ENCODE data around the gene RPL10A.

The RPL10A gene

DNA sequence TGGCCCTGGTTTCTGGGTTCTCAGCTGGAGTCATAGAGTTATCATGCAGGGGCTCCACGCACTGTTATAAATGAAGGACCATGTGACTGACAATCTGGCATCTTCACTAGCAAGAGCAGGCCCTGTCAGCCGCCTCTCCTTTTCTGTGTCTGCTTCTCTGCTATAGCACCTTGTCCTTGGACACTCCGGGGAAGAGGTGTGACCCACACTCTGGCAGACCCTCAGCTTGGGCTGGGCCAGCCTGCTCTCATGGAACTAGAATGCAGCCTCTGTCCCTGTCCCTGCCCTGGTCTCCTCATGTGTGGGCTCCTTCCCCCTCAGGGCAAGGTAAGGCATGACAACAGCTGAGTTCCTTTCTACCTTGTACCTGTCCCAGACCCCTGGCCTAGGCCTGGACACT, 27.0 kb upstream of the RPL10A start:
- H3K27ac ChIP-seq: no peak overlapping the region
- TF ChIP-seq CTCF (conservative IDR thresholded peaks at IDR 0.05) (no peak), ZFX (IDR thresholded peaks at IDR 0.05) (no peak)

DNA sequence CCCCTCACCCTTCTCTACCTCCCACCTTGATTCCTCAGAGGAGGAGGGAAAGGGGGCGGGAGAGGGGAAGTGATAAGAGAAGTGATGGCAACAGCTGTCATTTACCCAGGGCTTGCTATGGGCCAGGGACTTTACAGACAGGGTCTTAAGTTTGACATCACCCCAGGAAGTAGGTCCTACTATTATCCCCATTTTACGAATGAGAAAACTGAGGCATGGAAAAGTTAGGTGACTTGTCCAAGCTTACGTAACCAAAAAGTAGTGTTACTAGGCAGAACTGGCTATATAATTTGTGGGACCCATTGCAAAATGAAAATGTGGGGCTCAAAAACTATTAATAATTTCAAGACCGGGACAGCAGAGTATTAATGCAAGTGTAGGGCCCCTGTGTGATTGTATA, 26.6 kb upstream of the RPL10A start:
- H3K27ac ChIP-seq: no peak overlapping the region

DNA sequence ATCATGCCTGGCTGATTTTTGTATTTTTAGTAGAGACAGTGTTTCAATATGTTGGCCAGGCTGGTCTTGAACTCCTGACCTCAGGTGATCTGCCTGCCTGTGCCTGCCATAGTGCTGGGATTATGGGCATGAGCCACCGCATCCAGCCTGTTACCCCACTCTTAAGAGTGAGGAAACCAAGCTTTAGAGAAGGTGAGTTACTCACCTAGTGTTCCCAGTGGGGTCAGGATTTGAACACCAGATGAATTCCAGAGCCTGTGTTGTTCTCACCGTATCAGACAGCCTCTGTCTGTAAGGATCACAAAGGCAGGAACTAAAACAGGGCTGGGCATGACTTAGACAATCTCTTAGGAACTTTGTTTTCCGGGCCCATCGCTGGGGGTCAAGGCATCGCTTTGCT, 25.5 kb upstream of the RPL10A start:
- H3K27ac ChIP-seq: no peak overlapping the region
- TF ChIP-seq CTCF (conservative IDR thresholded peaks at IDR 0.05) (no peak), ZFX (IDR thresholded peaks at IDR 0.05) (no peak)

More for the DNA sequence above, 26.6 kb upstream of the RPL10A start:
- no peak for TF ChIP-seq ZFX (IDR thresholded peaks at IDR 0.05)

GRCh38 chr6:35443341-35444030, 24.7 kb upstream of the RPL10A start:
- H3K27ac ChIP-seq: no peak overlapping the region
- TF ChIP-seq ZFX (IDR thresholded peaks at IDR 0.05) (no peak), CTCF (conservative IDR thresholded peaks at IDR 0.05) (no peak)

DNA sequence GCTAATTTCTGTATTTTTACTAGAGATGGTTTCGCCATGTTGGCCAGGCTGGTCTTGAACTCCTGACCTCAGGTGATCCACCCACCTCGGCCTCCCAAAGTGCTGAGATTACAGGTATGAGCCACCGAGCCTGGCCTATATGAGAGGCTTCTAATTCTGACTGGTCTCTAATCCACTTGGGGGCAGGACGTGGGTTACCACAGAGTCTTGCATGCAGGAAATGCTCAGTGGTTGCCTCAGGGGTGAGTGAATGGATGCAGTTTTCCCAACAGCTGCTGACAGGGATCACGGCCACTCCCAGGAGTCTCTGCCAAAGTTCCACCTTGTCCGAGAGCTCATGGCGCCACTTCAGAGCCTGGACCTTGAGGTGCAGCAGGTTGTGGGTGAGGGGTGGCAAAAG, 22.5 kb upstream of the RPL10A start:
- no peak overlapping the region for H3K27ac ChIP-seq
- TF ChIP-seq CTCF (conservative IDR thresholded peaks at IDR 0.05): no peak
- no peak for TF ChIP-seq ZFX (IDR thresholded peaks at IDR 0.05)

DNA sequence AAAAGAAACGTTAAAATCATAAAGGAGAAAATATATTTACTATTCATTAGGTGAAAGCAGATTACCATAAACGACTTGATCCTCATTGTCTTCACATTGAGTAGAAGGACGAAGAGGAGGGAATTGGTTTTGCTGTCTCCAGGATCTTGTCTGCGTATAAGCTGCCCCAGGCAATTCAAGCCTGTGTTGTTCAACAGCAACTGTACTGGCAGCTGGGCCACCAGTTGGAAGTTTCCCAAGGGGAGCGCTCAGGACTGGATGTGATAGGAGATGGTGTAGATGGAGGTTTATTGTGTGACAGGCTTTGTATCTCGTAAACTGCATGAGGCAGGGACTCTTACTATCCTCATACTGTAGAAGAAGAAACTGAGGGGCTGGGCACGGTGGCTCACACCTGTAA, 20.0 kb upstream of the RPL10A start:
- no peak overlapping the region for H3K27ac ChIP-seq
- TF ChIP-seq ZFX (IDR thresholded peaks at IDR 0.05) (no peak), CTCF (conservative IDR thresholded peaks at IDR 0.05) (no peak)

DNA sequence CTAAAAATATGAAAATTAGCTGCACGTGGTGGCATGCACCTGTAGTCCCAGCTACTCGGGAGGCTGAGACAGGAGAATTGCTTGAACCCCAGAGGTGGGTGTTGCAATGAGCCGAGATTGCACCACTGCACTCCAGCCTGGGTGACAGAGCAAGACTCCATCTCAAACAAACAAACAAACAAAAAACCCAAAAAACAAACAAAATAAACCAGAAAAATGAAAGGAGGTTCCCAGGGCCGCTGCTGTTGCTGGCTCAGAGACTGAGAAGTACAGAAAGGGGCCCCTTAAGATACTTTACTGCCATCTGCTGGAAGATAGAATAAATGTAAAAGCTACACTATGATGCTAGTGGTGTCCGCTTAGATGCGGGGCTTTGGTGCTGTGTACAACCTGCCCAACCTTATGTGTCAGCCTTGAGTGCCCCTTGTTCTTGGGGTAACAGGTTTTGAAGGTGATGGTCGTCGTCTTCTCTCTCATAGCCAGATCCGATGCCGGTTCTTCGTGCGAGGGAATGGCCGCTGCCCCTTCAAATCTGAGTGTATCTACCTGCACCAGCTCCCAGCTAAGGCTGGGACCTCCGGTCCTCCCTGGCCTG, 18.8 kb upstream of the RPL10A start:
- no peak overlapping the region for H3K27ac ChIP-seq
- no peak for TF ChIP-seq ZFX (IDR thresholded peaks at IDR 0.05)
- peak; percentile 81 for TF ChIP-seq CTCF (conservative IDR thresholded peaks at IDR 0.05)

All from C4-2B (cell line).